Erythroblast (primary cell): ENCODE results near the gene TBC1D8.

Source experiments
- DNase-seq, 2 experiments: peaks; one replicate each; lab custom pipeline; 2025; lab: John Stamatoyannopoulos, UW
- GATA1 ChIP-seq: IDR thresholded peaks from 2 replicates; pipeline ENCODE4 v1.6.1; 2011; ENCODE audit warnings: low read depth, mild to moderate bottlenecking, control low read depth, low read length, moderate library complexity
- POLR2A ChIP-seq: IDR thresholded peaks from 2 replicates; pipeline ENCODE4 v1.6.1; 2011; ENCODE audit warnings: mild to moderate bottlenecking, low read length

Gene TBC1D8

GRCh38 chr2:101151146-101151858 is at the start of gene TBC1D8:
TSS of gene TBC1D8 (minus strand) at chr2:101151382. CDS start at chr2:101151253, 129 bp downstream.
- no peak for TF ChIP-seq GATA1
- no peak for TF ChIP-seq POLR2A
- DNase-seq = peak; percentile 60 to 67

DNA sequence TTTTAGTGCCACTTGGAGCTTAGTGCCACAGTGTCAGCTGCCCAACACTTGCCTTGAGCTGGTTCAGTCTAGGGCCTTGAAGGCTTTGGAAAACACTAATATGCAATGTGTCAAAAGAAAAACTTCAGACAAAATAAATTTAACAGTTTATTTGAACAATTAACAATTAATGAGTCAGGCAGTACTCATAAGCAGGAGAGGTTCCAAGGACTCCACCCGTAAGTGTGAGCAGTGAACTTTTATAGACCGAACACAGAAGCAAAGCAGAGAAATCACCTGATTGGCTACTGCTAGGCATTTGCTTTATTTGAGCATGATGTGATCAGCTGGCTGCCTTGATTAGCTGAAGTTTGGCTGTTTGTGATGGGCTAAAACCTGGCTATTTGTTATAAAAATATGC is 49.5 kb upstream of the TBC1D8 start:
- no peak for DNase-seq
- no peak for TF ChIP-seq POLR2A
- no peak for TF ChIP-seq GATA1

DNA sequence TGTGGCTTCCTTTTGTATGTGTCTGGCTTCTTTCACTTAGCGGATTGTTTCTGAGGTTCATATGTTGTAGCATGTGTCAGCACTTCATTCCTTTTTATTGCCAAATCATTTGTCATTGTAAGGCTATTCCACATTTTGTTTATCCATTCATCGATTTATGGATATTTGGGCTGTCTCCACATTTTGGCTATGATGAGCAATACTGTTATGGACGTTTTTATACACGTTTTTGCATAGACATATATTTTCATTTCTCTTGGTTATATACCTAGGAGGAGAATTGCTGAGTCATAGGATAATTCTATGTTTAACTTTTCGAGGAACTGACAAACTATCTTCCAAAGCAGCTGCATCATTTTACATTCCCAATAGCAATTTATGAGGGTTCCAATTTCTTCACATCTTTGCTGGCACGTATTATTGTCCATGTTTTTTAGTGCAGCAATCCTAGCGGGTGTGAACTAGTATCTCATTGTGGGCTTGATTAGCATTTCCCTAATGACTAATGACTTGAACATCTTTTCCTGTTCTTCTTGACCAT is 48.1 kb upstream of the TBC1D8 start:
- no peak for DNase-seq
- TF ChIP-seq POLR2A (no peak), GATA1 (no peak)

DNA sequence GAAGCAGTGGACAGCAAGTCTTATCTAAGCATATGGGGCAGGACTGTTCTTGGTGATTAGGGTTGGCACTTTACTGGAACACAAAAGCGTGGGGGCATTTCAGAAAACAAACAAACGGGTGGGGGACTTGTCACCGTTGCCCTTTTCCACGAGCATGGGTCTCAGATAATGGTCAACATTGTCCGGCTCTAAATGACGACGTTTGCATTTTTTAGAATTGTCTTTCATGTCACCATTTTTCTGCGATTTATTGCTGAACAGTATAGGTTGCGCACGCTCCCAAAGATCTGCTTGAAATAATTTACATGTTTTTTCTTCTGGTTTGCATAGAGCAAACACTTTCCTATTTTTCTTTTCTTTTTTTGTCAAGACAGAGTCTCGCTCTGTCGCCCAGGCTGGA is 46.6 kb upstream of the TBC1D8 start:
- peak in 1 of 2 experiments; percentile 42 for DNase-seq
- TF ChIP-seq POLR2A (no peak), GATA1 (no peak)

GRCh38 chr2:101197215-101197745 is 46.1 kb upstream of the TBC1D8 start:
- TF ChIP-seq GATA1 (no peak), POLR2A (no peak)
- DNase-seq = peak; percentile 14 to 54

- no peak for DNase-seq
- TF ChIP-seq GATA1 (no peak), POLR2A (no peak)
Observed at GRCh38 chr2:101195871-101196661, 44.9 kb upstream of the TBC1D8 start.

- no peak for TF ChIP-seq GATA1
- no peak for TF ChIP-seq POLR2A
- no peak for DNase-seq
Observed at GRCh38 chr2:101193033-101193626, 41.9 kb upstream of the TBC1D8 start.

DNA sequence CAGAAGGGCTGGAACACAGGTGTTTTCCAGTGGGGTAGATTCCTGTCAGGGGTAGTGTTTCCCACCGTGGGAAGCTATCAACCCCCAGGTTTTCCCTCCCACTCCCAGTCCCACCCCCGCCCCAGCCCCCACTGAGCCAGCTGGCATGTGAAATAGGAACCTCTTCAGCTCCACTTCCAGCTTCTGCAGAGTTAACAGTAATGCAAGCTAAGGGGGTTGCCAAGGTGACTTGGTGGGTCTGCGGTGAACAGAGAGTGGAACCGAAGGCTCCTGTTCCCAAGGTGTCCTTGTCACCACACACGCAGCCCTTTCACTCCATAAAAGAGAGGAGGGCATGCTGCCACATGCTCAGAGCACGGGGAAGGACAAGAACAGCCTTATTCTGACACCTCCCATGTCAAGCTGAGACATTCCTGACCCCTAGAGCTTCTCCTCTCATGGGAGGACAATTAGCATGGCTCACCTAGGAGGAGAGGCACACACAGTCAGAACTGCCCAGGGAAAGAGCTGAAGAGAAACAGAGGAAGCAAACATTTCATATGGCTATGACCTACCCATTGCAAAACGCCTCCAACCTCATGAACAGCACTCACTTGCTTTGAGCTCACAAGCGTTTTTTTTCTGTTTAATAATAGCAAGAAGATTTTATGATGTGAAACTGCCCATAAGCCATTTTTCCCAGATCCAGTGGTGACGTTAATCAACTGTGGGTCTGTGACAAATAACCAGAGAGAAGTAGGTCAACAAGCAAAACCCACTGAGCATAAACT is 39.8 kb upstream of the TBC1D8 start:
- no peak for DNase-seq
- TF ChIP-seq POLR2A (no peak), GATA1 (no peak)

DNA sequence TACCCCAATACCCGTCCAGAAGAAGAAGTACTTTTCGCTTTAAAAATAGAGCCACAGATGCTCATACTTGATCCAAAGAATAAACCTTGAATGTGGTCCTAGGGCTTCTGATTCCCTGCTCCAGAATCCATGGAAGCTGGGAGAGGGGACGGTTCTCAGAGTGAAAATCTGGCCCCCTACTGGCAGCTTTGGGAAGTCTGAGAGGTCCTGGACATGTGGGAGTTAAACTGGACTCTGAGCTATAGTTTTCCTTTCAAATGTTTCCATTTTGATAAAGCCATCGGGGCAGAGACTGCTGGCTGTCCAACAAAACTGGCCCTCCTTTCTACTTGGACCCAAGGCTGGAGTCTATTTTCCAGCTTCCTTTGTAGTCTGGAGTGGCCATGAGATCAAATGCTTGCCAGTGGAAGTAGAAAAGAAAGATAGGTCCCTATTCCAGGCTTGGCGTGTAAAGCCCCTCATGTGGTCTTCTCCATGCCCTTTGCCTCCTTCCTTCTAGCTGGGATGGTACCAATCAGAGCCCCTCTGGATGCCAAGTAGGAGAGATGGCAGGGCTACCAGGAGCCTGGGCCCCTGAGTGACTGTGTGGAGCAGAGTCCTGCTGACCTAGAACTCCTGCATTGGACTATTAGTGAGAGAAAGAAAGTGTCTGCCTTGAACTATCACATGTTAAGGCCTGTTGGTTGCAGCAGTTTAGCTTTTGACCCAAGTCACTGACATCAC is 37.7 kb upstream of the TBC1D8 start:
- DNase-seq = no peak
- no peak for TF ChIP-seq POLR2A
- no peak for TF ChIP-seq GATA1

DNA sequence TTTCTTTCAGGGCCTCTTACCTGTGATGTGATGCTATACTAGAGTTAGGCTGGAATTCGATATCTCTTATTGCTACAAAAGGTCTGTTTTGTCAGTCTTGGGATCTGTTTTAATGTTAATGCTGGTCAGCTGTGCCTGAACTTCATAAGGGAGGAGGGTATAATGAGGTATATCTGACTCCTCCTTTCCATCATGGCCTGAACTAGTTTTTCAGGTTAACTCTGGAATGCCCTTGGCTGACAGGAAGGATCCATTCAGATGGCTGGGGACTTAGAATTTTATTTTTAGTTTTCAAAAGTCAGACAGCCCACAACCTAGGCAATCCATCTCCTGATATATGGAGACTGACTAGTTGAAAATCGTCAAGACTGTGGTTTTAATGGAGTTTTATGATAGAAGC is 35.9 kb upstream of the TBC1D8 start:
- no peak for DNase-seq
- TF ChIP-seq POLR2A (no peak), GATA1 (no peak)

DNA sequence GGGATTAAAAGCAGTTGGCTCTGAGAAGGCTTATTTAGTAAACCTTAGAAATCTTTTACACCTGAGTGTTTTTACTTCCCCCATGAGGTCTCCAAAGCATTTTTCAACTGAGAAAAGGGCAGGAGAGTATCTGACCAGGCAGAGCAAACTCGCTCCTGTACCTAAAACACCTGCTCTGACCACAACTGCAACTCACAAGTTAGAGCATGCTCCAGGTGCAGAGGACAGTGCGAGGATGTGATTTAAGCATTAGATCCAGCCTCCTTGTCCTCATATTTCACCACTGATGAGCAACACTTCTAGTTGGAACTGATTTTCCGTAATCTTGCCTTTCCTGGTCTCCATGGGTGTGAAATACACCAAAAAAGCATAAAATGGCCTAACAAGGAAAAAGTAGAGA is 34.5 kb upstream of the TBC1D8 start:
- no peak for DNase-seq
- TF ChIP-seq GATA1 = no peak
- TF ChIP-seq POLR2A = no peak

DNA sequence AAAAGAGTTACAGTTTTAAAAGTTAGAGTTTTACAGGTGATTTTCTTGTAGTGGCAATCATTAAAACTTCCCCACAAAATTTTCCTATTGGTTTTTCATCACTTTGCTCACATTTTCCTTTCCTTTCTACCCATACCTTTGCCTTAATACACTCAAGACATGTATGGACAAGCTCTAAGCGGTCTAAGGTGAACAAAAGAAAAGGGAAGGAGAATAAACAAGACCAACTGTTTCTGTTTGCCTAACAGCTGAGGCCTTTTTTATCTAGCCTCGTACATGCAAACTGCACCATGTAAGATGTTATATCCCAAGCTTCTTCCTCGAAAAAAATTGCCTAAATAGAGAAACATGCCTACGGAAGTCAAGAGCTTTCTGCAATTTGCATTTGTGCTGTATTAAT is 33.9 kb upstream of the TBC1D8 start:
- DNase-seq = no peak
- TF ChIP-seq GATA1 = no peak
- no peak for TF ChIP-seq POLR2A

GRCh38 chr2:101179982-101180381 is 28.8 kb upstream of the TBC1D8 start:
- no peak for DNase-seq
- TF ChIP-seq GATA1 = no peak
- no peak for TF ChIP-seq POLR2A
